Measurements from ENCODE around the gene VPS37B.

The VPS37B gene

DNA sequence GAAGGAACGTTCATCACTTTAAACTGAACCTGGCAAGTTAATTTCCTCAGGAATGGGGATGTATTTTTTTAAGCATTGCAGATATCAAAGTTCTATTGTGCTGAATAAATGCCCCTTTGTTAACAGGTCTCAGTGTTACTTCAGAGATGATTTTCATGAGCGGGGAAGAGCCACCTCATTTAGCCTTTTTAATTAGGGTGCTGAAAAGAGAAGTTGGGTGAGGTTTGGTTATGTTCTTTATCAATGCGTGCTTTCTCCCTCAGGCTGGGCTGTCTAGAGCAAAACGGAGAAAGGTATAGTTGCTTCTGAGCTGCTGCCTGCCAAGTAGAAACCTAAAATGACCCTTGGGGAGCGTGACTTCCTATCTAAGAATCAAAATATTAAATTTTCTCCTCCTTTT lies 68.7 kb downstream of the VPS37B start:
- Histone ChIP-seq H3K36me3 (ENCODE audit: low read length) (no peaks in the 10 kb centered on the region), H3K9me3 (ENCODE audit: insufficient read depth, low read length) (no peaks in the 10 kb centered on the region), H3K4me2 (ENCODE audit: low read depth, low read length, poor library complexity, severe bottlenecking) (no peak overlapping the region), H3K79me2 (ENCODE audit: insufficient read depth, low read length) (no peaks in the 10 kb centered on the region), H4K20me1 (ENCODE audit: low read depth, low read length) (no peaks in the 10 kb centered on the region), H3K9me2 (replicated peaks; ENCODE audit: insufficient read depth, low read length) (no peaks in the 10 kb centered on the region), H3K4me3 (ENCODE audit: insufficient read depth, low read length, poor library complexity, severe bottlenecking) (no peak overlapping the region), H2AFZ (ENCODE audit: low read depth, low read length, severe bottlenecking) (no peak overlapping the region), H3K27me3 (ENCODE audit: low read length) (no peaks in the 10 kb centered on the region), H3K27ac (ENCODE audit: low read depth, low read length) (no peak overlapping the region), H3F3A (ENCODE audit: insufficient read depth) (no peaks in the 10 kb centered on the region), H3K9ac (ENCODE audit: low read length) (no peak overlapping the region)
- TF ChIP-seq, protein P1, sequence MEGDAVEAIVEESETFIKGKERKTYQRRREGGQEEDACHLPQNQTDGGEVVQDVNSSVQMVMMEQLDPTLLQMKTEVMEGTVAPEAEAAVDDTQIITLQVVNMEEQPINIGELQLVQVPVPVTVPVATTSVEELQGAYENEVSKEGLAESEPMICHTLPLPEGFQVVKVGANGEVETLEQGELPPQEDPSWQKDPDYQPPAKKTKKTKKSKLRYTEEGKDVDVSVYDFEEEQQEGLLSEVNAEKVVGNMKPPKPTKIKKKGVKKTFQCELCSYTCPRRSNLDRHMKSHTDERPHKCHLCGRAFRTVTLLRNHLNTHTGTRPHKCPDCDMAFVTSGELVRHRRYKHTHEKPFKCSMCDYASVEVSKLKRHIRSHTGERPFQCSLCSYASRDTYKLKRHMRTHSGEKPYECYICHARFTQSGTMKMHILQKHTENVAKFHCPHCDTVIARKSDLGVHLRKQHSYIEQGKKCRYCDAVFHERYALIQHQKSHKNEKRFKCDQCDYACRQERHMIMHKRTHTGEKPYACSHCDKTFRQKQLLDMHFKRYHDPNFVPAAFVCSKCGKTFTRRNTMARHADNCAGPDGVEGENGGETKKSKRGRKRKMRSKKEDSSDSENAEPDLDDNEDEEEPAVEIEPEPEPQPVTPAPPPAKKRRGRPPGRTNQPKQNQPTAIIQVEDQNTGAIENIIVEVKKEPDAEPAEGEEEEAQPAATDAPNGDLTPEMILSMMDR (IDR thresholded peaks at IDR 0.05; ENCODE audit: insufficient read depth, low read length, poor library complexity, severe bottlenecking) = no peak

DNA sequence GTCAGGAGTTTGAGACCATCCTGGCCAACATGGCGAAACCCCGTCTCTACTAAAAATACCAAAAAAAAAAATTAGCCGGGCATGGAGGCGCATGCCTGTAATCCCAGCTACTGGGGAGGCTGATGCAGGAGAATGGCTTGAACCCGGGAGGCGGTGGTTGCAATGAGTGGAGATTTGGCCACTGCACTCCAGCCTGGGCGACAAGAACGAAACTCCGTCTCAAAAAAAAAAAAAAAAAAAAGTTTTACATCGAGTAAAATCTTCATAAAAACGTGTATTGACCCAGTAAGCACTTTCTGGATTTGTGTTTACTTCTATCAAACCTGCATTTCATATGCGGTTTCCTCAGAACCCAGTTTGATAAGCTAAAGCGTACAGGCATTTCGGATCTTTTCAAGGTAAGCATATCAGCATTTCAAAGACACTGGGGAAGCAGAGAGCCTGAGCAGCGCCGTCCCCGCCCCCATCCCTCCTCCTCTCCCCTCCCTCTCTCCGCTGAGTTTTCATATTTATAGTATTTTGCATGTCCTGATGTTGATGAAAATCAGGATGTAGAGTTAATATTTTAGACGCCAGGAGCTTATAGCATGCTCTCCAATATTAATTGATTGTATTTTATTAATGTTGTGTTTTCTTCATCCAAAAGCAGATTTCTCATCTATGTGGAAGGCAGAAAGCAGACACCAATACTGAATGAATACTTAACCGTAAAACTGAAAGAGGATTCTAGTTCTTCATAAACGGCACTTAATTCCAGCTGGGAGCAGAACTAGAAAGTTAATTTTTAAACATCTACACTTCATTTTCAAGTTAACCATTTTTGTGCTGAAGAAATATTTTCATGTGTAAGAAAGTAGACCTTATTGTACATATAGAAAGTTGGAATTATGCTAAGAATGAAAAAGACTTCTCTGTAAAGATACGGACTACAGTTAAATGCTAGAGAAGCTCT lies 69.9 kb downstream of the VPS37B start:
- no peak overlapping the region for H3K4me3 ChIP-seq (ENCODE audit: insufficient read depth, low read length, poor library complexity, severe bottlenecking)
- no peaks in the 10 kb centered on the region for H3K9me3 ChIP-seq (ENCODE audit: insufficient read depth, low read length)
- no peak overlapping the region for H2AFZ ChIP-seq (ENCODE audit: low read depth, low read length, severe bottlenecking)
- no peaks in the 10 kb centered on the region for H3K36me3 ChIP-seq (ENCODE audit: low read length)
- H3K27ac ChIP-seq (ENCODE audit: low read depth, low read length) = no peak overlapping the region
- no peak overlapping the region for H3K9ac ChIP-seq (ENCODE audit: low read length)
- no peaks in the 10 kb centered on the region for H3K9me2 ChIP-seq (replicated peaks; ENCODE audit: insufficient read depth, low read length)
- no peaks in the 10 kb centered on the region for H4K20me1 ChIP-seq (ENCODE audit: low read depth, low read length)
- H3F3A ChIP-seq (ENCODE audit: insufficient read depth) = no peaks in the 10 kb centered on the region
- H3K79me2 ChIP-seq (ENCODE audit: insufficient read depth, low read length) = no peaks in the 10 kb centered on the region
- H3K27me3 ChIP-seq (ENCODE audit: low read length) = no peaks in the 10 kb centered on the region
- TF ChIP-seq, protein P1 (IDR thresholded peaks at IDR 0.05; ENCODE audit: insufficient read depth, low read length, poor library complexity, severe bottlenecking) = no peak
- TF ChIP-seq EZH2phosphoT487 (conservative IDR thresholded peaks at IDR 0.05; ENCODE audit: low read length) = no peak
- no peak overlapping the region for H3K4me2 ChIP-seq (ENCODE audit: low read depth, low read length, poor library complexity, severe bottlenecking)

DNA sequence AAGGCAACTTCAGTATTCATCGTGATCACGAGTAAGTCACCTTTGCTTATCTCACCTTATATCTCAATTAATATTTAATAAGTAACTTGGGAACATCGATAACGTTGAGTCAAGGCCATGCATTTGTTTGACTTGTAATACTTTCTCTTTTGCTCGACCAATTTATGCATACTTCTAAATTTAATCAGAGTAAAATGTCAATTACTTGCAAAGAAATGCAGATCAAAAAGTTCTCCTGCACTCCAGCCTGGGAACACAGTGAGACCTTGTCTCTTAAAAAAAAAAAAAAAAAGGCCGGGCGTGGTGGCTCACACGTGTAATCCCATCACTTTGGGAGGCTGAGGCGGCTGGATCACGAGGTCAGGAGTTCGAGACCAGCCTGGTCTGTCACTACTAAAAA lies 72.5 kb downstream of the VPS37B start:
- Histone ChIP-seq H3K27me3 (ENCODE audit: low read length) (no peaks in the 10 kb centered on the region), H3K79me2 (ENCODE audit: insufficient read depth, low read length) (no peaks in the 10 kb centered on the region), H3K4me3 (ENCODE audit: insufficient read depth, low read length, poor library complexity, severe bottlenecking) (no peak overlapping the region), H3F3A (ENCODE audit: insufficient read depth) (no peaks in the 10 kb centered on the region), H3K9me3 (ENCODE audit: insufficient read depth, low read length) (no peaks in the 10 kb centered on the region), H3K4me2 (ENCODE audit: low read depth, low read length, poor library complexity, severe bottlenecking) (no peak overlapping the region), H4K20me1 (ENCODE audit: low read depth, low read length) (no peaks in the 10 kb centered on the region), H3K9me2 (replicated peaks; ENCODE audit: insufficient read depth, low read length) (no peaks in the 10 kb centered on the region), H3K36me3 (ENCODE audit: low read length) (no peaks in the 10 kb centered on the region), H3K9ac (ENCODE audit: low read length) (no peak overlapping the region), H3K27ac (ENCODE audit: low read depth, low read length) (no peak overlapping the region), H2AFZ (ENCODE audit: low read depth, low read length, severe bottlenecking) (no peak overlapping the region)
- TF ChIP-seq EZH2phosphoT487 (conservative IDR thresholded peaks at IDR 0.05; ENCODE audit: low read length) = no peak
- TF ChIP-seq, protein P1 (IDR thresholded peaks at IDR 0.05; ENCODE audit: insufficient read depth, low read length, poor library complexity, severe bottlenecking) = no peak
